Skin of body (tissue), 2 donors: ENCODE results near the gene WNK4. TPM values are rescaled to one million over a fixed set of nuclear protein-coding genes. Genes with fewer than 3 reads are reported as not detected.
"Not testable (repeated sequence)": the region's sequence is repeated elsewhere in the genome, so short reads cannot be mapped to it uniquely, and the experiment has no call there.

Source experiments
- DNase-seq: peaks from one replicate; lab custom pipeline; 2025; lab: John Stamatoyannopoulos, UW
- total RNA-seq: library from RNA; depleted of rRNA; stranded (reverse); fragments of >200 nt; gene quantifications from one replicate; pipeline ENCODE4 v1.2.3, GENCODE V29; 2014

The WNK4 gene
- 0.59 TPM for total RNA-seq

- DNase-seq = no peak
Measured at GRCh38 chr17:42779936-42780850, at the start of gene WNK4. TSS of gene WNK4 (plus strand) at chr17:42780610. CDS start at chr17:42780699, 89 bp downstream.

DNA sequence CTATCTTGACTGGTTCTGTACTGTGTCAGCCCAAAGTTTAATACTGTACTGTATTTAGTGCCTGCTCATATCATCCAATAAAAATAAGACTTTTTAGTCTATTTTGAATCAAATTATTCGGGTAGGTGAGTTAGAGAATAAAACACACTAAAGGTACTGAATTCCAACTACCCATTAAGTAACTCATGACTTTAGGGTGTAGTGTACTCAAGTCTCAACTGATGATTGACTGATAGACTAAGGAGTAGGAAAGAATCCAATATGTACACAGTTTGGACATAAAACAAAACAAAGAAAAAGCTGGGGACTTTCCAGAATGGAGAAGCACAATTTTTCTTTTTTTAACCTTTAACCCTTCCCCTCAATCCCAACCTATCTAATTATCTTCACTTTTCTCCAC lies 39.7 kb upstream of the WNK4 start:
- DNase-seq = no peak

DNA sequence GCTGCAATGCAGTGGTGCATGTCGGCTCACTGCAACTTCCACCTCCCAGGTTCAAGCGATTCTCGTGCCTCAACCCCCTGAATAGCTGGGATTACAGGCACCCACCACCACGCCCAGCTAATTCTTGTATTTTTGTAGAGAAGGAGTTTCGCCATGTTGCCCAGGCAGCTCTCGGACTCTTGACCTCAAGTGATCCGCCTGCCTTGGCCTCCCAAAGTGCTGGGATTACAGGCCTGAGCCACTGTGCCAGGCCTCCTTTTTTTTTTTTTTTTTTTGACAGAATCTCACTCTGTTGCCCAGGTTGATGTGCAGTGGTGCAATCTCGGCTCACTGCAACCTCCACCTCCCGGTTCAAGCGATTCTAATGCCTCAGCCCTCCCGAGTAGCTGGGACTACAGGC lies 37.5 kb upstream of the WNK4 start:
- not testable (repeated sequence) for DNase-seq

- no peak for DNase-seq
Measured at GRCh38 chr17:42743595-42744282, 36.7 kb upstream of the WNK4 start.

- DNase-seq = no peak
Measured at GRCh38 chr17:42744283-42744805, 36.1 kb upstream of the WNK4 start.

- peak; percentile 86 for DNase-seq
Measured at GRCh38 chr17:42744806-42745617, 35.4 kb upstream of the WNK4 start, which contains the start of gene EZH1. TSS of gene EZH1 (minus strand) at chr17:42745040. CDS start at chr17:42728941, 16,099 bp downstream.

DNA sequence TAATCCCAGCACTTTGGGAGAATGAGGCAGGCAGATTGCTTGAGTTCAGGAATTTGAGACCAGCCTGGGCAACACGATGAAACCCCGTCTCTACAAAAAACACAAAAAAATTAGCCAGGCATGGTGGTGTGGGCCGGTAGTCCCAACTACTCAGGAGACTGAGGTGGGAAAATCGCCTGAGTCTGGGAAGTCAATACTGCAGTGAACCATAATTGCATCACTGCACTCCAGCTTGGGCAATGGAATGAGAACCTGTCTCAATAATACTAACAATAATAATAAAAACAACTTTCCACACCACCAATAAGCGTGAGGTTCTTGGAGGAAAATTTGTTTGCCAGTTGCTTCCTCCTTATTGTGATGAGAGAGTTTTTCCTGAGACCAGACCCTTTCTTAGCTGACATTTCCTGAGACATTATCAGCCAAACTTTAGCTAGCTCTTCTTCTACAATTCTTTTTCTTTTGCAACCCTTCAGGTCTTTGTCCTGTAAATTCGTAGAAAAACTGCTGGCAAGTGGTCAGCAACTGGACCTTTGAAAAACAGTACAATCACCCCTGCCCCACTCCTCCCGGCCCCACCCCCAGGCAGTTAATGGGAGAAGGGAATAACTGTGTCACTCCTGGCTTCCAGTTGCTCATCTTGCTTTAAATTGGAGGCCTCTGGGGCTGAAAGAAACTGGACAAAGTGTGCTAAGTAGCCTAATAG lies 32.1 kb upstream of the WNK4 start:
- no peak for DNase-seq

GRCh38 chr17:42748908-42749798 lies 31.3 kb upstream of the WNK4 start:
- no peak for DNase-seq

GRCh38 chr17:42750739-42751344 lies 29.6 kb upstream of the WNK4 start:
- no peak for DNase-seq

DNA sequence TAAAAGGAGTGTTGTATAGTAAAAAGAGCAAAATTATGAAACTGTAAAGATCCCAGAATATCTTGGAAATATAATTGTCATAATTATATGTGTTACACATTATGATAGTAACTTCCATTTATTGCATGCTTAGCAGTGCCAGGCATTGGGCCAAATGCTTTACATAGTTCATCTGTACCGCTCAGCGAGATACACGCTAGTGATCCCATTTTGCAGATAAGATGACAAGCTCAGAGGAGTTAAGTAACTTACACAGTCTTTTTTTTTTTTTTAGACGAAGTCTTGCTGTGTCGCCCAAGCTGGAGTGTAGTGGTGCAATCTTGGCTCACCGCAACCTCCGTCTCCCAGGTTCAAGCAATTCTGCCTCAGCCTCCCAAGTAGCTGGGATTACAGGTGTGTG lies 28.8 kb upstream of the WNK4 start:
- DNase-seq = no peak

- no peak for DNase-seq
Measured at GRCh38 chr17:42754782-42755181, 25.6 kb upstream of the WNK4 start.

DNA sequence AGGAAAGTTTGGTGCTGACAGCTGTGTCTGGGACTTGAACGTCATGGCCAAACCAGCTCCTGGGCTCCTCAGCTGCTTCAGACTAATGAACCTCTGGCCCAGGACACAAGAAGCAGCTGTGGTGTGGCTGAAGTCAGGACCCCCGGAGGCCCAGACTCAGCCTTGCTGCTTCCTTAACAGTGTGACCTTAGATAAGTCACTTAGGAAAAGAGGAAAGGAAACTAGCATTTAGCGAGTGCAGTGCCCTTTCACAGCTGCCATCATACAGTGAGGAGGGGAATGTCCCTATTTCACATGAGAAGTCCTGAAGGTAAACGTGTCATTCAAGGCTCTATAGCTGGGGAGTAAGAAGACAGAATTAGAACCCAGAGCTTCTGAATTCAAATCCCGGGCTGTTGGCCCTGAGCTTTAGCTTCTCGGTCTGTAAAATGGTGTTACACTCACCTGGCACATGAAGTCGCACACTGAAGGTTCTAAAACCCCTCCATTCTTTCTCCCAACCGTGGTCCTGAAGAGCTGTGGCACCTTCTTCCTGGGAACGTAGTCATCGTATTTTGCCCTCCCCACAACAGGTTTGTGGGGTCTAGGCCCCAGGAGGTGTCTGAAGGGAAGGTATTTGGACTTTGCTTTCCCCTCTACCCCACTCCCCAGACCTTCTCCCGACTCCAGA lies 20.3 kb upstream of the WNK4 start:
- no peak for DNase-seq

DNA sequence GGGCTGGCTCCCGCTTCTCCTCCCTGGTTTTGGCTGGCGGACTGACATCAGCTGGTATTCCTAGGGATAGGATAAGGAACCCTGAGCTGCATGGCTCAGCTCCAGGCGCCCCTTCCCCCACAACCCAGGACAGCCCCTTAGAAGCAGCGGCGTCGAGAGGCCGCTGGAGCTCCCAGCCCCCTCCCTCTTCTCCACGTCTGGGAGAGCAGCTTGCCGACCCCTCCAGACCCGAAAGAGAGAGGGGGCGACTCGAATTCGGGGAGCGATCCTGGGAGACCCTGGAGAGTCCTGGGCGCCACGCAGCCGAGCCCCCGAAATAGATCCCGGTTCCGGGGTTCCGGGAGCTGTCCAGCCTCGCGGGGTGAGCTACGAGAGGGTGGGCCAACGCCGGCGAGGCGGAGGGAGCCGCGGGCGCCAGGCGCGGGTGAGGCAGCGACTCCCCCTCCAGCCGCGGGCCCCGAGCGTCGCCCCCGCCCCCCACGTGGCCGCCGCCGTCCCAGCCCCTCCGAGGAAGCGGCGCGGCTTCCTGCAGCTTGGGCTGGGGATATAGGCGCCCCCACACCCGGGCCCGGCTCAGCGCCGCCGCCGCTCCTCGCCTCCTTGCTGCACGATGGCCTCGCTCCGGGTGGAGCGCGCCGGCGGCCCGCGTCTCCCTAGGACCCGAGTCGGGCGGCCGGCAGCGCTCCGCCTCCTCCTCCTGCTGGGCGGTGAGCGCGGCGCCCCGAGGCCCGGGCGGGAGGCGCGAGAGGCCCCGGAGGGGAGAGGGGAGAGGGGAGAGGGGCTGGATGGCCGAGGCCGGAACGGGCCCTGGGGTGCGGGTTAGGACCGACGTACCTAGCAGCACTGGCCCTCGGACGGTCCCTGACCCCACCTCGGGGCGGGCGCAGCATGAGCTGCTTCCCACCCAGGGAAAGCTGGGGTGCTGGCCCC lies 19.5 kb upstream of the WNK4 start, which contains the start of gene RAMP2:
Gene RAMP2, plus strand, starts transcription at position 576 of the 930 bp plus-strand sequence. Its CDS starts 35 bp downstream, at position 611.
- DNase-seq = no peak

- DNase-seq = no peak
Measured at GRCh38 chr17:42761638-42762037, 18.8 kb upstream of the WNK4 start.

- DNase-seq = no peak
Measured at GRCh38 chr17:42766124-42766523, 14.3 kb upstream of the WNK4 start.

GRCh38 chr17:42767512-42767911 lies 12.9 kb upstream of the WNK4 start:
- no peak for DNase-seq

DNA sequence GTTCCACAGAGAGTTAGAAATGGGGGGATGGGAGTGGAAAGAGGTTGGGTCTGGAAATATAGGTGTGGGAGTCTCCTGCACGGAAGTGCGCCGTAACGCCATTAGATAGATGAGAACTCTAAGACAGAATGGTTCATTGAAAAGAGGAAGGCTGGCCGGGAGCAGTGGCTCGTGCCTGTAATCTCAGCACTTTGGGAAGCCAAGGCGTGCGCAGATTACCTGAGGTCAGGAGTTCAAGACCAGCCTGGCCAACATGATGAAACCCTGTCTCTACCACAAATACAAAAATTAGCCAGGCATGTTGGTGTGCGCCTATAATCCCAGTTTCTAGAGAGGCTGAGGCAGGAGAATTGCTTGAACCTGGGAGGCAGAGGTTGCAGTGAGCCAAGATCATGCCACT lies 12.4 kb upstream of the WNK4 start:
- DNase-seq = not testable (repeated sequence)
